EL (cell line): Measurements from ENCODE around the gene STRIT1.
"Not testable (repeated sequence)": the region's sequence is repeated elsewhere in the genome, so short reads cannot be mapped to it uniquely, and the experiment has no call there.

Experiments
- DNase-seq: peaks from one replicate; pipeline ENCODE4 v3.0.0-alpha.2; 2016

Gene STRIT1

DNA sequence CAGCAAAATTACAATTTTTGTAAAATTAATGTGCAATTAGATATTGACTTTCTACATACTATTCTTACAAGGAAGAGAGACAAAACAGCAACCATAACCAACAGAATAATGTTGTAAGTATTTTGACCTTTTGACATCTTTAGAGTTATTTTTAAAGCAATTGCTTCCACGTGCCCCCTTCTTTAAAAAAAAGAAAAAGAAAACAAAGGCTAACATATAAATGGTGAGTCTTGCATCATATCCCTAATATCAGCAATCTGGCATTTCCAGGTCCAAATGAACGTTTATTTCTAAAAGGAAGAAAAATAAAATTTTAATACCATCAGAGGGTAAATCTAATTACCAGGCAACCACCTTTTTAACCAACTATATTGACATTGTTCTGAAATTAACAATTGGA is 19.3 kb upstream of the STRIT1 start:
- DNase-seq: peak; percentile 22

DNA sequence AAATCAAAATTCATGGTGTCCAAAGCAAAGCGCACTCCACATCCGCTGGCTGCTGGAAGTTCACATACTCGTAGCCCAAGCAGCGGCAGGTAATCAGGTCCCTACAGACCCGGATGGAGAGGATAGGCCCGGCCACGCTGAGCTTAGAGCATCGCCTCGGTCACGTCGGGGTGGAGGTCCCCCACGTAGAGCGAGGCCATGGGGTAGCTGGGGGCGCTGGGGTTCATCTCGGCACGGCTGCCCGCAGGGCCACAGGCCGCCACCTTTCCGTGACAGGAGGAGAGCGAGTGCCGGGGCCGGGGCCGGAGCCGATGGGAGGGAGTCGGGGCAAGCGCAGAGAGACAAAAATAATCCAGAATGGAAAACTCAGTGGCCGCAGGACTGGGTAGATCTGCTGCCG is 16.1 kb upstream of the STRIT1 start:
- DNase-seq: no peak

DNA sequence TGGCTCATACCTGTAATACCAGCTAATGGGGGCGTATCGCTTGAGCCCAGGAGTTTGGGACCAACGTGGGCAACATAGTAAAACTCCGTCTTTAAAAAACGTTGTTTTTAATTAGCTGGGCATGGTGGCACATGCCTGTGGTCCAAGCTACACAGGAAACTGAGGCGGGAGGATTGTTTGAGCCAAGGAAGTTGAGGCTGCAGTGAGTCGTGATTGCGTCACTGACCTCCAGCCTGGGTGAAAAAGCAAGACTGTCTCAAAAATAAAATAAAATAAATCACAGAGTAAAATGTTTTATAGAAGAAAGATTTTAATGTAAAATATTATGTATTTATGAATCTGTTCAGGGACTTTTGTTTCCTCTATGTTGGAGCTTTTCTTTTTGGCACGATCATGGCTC is 15.3 kb upstream of the STRIT1 start:
- peak; percentile 66 for DNase-seq

DNA sequence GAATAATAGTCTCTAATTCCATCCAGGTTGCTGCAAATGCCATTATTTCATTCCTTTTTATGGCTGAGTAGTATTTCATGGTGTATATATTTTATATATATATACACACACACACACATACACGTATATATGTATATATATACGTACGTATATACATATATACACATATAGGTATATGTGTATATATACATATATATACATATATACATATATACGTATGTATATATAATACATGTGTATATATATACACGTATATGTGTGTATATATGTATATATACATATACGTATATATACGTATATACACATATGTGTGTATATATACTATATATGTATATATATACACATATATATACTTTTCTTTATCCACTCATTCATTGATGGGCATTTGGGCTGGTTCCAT is 13.7 kb upstream of the STRIT1 start:
- no peak for DNase-seq

DNA sequence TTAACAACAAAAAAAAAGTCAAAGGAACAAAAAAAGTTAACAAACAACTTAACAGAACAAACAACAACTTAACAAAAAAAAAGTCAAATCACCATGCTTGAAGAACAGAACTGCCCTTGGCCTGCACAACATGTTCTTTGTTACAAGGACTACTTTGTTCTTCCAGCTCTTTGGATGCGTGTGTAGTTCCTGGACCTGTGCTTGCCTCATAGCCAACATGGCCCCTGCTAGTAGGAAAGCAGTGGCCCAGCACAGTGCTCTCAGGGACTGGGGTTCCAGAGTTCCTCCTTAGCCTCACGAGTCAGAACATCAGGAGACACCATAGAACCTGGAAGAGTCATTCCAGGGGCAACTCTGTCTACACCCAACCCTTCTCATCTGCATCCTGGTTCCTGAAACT is 10.9 kb upstream of the STRIT1 start:
- no peak for DNase-seq

DNA sequence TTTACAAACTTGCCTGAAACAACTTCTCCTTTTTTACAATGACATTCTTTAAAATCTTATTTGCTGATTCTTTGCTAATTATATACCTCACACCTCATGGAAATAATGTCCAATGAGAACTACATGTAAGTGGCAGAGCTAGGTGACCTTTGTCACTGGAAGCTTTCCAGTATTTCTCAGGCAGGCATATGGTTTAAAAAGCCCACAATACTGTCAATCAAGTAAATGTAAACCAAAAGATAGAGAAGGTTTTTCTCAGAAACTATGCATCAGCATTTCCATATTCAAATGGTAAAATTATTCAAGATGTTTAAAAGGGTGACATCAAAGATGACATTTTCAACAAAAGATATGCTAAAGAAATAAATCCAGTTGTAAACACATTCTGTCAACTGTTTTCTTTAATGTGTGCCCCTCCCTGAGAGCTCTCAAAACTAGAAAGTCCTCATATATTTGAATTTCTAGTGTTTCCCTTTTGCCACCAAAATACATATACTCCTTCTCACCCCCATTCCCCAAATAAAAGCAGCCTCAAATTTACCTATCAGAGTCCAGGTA is 10.1 kb upstream of the STRIT1 start:
- no peak for DNase-seq

DNA sequence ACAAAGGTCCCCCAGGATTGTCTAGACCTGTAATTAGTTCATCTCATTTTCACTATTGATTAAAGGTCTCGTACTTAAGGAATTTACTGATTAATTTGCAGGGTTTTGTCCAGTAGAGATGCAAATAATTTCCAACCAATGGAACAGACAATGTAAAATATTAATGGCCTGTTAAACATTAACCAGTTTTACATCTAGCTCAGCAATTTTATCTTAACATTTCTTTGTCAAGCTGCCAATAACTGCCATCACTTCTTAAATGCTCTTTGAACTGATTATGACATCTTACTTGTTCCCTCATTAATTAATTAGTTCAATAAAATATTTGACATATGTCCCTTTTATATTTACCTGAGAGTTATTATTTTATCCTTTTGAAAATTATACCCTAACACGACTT is 9.4 kb upstream of the STRIT1 start:
- no peak for DNase-seq

DNA sequence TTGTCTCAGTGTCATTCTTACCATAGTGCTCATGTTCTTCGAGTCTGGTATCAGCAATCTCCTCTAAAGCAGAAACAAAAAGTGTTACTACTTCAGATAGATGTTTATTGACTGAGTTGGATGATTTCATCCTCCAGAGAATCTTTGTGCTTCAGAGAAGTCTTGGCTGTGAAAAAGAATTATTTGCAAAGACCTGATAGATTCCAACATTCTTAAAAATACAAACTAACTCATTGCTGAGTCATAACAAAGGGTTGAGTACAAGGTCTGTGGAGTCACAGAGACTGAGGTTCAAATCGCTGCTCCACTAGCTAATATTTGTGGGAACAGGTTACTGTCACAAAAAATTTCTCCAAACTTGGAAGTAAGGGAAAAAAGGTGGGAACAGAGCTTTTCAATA is 9.0 kb upstream of the STRIT1 start:
- peak; percentile 66 for DNase-seq

DNA sequence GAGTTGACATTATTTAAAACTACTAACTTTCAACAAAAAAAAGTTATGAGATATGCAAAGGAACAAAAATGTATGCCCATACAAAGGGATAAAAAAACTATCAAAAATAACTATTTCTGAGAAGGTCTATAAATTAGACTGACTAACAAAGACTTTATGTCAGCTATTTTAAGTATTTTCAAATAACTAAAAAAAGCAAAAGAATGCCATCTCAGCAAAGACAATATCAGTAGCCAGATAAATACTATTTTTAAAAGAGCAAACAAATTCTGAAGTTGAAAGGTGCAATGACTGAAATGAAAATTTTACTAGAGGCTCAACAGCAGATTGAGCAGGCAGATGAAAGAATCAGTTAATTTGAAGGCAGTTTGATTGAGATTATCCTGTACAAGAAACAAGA is 3.6 kb upstream of the STRIT1 start:
- no peak for DNase-seq

DNA sequence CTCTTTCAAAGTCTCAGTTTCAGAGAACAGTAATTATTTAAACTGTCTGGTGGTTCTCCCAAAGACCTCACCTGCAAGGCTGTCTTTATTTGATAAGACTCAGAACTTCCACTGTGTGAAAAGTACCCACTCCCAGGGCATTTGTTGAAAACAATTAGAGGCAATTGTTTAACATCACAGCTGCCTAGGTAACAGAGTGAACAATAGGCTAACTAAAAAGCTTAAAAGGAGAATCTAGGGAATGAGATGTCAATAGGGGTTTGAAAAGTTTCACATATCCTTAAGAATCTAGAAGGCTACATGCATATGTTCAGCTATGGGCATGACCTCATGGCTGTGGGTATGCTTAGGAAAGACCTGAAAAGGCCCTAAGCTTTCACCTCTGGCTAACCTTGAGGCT is 2.9 kb upstream of the STRIT1 start:
- no peak for DNase-seq

DNA sequence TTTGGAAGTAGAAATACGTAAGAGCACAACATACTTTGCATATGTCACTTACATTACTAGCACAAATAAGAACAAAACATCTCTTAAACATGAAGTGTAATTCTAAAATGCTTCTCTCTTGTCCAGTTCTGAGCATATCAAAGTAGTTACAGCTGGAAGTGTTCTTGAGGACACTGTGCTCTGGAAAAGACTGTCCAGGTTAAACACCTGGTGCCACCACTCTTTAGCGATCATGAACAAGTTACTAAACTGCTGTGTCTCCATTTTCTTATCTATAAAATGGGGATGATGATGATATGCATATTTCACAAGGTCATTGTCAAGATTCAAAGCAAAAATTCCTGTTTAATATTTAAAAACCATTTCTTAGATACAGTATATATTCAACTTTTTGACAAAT is 790 bp downstream of the STRIT1 start:
- DNase-seq: no peak

DNA sequence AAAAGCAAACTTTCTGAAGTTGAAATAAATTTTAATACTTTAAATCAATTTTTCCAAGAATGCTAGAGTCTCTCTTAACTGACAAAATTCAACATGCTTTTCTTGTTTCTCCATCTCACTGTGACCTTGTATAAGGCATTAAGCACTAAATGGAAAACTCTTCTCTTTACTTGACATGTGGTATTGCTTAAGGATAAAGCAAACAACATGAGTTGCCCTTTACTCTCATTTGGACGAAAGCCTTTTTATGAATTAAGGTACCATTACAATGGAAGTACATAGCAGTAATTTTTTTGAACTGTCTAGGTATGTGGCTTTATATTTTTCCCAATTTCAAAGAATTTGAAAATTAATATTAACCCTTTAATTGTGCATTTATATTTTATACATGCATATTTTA is 1.4 kb downstream of the STRIT1 start:
- DNase-seq: no peak

DNA sequence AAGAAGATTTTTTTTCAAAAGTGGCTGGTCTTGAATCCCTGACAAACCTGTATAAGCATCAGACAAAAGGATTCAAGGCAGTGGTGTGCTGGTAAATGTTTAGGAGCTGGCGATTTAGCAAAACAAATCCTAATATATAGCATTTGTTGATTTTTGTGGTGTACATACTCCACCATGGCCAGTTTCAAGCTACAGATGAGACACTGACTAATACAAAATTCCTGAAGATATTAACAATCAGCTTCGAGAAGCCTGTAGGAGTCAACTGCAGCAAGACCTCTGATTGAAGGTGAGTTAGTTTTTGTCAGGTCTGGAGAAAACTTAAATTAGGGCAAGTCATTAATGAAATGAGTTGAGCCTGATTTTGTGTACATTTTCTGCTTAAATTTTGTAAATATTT is 6.7 kb downstream of the STRIT1 start:
- DNase-seq: peak; percentile 4

DNA sequence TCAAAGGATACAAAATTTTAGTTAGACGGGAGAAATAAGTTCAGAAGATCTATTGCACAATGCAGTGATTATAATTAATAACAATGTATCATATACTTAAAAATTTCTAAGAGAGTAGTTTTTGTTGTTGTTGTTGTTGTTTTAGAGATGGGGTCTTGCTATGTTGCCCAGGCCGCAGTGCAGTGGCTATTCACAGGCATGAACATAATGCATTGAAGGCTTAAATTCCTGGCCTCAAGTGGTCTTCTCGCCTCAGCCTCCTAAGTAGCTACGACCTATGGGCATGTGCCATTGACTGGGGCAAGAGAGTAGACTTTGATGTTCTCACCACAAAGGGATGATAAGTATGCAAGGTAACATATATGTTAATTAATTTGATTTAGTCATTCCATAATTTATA is 7.5 kb downstream of the STRIT1 start:
- DNase-seq: no peak

DNA sequence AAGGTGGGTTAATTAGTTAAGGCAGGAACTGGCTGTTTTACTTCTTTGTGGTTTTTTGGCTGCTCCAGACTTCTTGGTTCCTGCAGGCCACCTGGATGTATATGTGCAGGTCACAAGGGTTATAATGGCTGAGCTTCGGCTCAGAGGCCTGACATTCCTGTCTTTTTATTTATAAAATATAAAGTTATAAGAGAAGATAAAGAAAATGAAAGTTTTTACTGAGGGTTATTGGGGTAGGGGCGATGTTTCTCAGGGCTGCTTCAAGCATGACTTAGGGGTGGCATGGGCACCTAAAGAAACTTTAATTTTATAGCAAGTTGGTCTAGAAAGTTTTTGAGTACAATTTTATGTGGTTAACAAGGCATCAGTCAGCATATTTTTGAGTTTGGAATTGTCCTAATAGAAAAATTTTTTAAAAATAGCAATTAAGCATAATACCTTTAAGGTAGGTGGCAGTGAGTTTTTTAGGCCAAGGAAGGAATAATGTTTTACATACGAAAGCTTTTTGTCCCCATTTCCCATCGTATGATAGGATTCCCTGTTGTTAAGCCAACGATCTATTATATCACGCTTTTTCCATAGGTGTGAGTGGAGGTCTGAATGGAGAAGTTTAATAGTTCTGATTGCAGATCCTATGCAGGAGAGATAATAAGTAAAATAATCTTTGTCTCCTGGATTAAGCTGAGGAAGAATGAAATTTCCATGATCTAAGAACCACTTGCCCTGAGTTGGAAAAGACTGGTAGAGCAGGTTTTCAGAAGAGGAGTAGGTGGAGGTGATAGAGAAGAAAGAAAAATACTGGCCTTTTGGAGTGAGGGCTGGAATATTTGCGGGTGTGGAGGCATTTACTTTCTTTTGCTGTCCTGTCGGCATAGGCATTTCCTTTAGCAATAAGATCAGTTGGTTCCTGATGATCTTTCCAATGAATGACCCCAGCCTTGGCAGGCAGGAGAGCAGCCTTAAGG is 10.1 kb downstream of the STRIT1 start:
- no peak for DNase-seq

DNA sequence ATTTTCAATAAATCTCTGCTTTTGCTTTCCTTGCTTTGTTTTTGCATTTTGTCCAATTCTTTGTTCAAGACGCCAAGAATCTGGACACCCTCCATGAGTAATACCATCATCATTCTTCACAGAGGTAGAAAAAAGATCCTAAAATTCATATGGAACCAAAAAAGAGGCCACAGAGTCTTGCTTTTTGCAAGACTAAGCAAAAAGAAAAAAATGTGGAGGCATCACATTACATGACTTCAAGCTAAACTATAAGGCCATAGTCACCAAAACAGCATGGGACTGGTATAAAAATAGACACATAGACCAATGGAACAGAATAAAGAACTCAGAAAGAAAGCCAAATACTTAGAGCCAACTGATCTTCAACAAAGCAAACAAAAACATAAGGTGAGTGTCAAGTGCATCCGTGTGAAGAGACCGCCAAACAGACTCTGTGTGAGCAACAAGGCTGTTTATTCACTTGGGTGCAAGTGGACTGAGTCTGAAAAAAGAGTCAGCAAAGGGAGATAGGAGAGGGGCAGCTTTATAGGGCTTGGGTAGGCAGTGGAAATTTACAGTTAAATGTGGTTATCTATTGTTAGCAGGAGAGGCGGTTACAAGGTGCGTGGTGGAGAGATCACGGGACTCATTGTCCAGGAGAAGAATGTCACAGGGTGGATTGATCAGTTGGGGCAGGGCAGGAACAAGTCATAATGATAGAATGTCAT is 10.9 kb downstream of the STRIT1 start:
- peak; percentile 30 for DNase-seq

DNA sequence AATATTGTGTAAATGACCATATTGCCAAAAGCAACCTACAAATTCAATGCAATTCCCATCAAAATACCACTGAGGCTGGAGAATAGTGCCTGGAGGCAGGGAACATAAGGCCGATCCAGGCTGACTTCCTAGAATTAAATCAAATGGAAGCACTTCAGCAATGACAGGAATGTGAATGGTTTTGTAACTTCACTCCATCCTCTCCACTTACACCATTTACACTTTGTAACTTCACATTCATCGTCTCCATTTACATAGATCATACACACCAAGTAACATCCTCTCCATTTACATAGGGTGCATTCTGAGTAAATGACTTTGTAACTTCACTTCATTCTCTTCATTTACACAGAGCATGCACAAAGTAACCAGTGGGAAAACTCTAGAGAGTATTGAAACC is 11.6 kb downstream of the STRIT1 start:
- peak; percentile 47 for DNase-seq

DNA sequence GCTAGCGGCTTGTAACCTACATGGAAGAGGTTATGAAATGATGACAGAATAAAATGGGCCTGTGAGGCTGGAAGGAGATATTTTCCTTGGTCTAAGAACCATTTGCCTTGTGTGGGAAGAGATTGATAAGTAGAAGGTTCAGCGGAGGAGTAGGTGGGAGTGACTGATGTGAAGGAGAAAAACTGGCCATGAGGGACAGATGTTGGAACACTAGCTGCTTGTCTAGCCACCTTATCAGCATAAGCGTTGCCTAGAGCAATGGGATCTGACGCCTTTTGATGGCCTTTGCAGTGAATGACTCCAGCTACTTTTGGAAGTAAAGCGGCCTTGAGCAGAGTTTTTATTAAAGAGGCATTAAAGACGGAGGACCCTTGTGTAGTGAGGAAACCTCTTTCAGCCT is 17.4 kb downstream of the STRIT1 start:
- not testable (repeated sequence) for DNase-seq

DNA sequence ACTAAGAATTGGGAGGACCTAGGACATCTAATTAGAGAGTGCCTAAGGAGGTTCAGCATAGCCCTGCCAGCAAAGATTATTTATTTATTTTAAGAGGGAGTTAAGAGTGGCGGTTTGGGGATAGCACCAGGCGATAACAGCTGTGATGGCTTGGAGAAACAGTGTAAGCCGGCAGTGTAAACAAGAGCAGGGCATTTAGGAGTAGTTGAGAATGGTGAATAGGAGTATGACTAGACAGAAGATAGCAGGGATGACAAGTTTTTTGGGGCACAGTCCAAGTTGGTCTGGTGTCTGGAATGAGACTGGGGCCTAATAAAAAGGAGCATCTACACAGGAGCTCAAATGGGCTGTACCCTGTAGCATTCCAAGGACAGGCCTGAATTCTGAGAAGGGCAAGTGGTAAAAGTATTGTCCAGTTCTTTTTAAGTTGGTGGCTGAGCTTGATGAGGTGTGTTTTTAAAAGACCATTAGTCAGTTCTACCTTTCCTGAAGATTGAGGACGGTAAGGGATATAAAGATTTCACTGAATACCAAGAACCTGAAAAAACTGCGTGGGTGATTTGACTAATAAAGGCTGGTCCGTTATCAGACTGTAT is 18.2 kb downstream of the STRIT1 start:
- DNase-seq: not testable (repeated sequence)

DNA sequence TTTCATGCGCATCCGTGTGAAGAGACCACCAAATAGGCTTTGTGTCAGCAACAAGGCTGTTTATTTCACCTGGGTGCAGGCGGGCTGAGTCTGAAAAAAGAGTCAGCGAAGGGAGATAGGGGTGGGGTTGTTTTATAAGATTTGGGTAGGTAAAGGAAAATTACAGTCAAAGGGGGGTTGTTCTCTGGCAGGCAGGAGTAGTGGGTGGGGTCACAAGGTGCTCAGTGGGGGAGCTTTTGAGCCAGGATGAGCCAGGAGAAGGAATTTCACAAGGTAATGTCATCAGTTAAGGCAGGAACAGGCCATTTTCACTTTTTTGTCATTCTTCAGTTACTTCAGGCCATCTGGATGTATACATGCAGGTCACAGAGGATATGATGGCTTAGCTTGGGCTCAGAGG is 19.0 kb downstream of the STRIT1 start:
- DNase-seq: not testable (repeated sequence)

DNA sequence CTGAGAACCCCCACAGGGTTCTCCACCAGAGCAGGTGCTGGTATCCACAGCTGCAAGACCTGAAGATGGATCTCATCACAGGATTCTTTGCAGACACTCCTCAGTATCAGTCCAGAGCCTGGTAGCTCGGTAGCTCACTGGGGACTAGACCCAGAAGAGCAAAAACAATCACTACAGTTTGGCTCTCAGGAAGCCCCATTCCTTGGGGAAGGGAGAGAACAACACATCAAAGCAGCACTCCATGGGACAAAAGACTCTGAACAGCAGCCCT is 22.2 kb downstream of the STRIT1 start:
- DNase-seq: no peak

DNA sequence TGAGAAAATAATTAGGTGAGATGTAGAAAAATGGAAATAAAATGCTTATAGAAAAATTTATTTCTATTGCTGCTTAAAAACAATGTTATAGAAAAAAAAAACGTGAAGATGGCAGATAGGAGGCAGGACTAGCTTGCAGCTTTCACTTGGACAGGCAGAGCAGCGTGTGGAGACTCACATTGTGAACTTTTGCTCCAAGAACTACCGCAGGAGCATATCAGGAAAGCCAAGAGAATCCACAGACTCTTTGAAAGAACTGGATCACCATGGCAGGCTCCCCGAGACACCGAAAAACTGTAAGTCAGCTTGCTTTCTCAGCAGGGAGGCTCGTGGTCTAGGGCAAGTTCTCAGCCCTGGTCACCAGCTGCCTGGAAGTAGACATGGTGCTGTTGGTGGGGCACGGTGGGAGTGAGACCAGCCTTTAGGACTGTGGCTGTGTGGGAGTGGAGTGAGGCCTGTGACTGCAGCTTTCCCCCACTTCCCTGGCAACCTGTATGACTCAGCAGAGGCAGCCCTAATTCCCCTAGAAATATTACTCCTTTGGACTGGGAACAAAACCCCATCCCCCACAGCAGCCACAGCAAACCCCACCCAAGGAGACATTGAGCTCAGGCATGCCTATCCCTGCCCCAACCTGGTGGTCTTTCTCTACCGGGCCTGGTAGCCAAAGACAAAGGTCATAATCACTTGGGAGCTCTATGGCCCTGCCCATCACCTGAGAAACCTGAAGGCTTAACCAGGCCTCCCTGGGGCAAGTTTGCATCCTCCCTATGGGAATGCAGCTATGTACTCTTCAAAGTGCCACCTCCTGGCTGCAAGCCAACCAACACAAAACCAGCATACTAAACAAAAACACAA is 22.8 kb downstream of the STRIT1 start:
- no peak for DNase-seq

DNA sequence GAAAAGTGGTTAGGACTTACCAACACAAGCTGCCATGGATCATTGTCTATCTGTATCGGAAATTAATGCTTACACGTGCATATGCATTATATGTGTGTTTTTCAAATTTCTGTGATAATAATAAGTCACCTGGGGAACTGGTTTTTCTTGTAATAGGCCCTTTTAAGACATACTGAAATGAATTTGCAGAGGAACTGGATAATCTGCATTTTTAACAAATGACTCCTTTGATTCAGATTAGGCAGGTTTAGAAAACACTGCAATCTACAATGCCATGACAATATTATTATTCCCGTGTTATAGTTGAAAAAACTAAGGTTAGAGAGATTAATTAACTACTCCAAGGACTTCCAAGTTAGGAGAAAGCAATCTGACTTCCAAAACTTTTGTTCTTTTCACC is 23.4 kb downstream of the STRIT1 start:
- no peak for DNase-seq
